Neural cell (in vitro differentiated cells): Measurements from ENCODE around the gene PBX3. TPM values are rescaled to one million over a fixed set of nuclear protein-coding genes. Genes with fewer than 3 reads are reported as not detected.

Experiments
- H2AFZ ChIP-seq: fragments of 200-600, 300-800 bp; sonication (generic), shearing (Covaris generic); 2 replicates; pipeline ENCODE4 v1.6.0; 2014; ENCODE audit warnings: low read depth, mild to moderate bottlenecking, antibody characterized with exemption, low read length, moderate library complexity
- H3F3A ChIP-seq: fragments of 200-600 bp; shearing (Covaris generic); 2 replicates; pipeline ENCODE4 v1.6.1; 2016; ENCODE audit warnings: mild to moderate bottlenecking, moderate library complexity, mixed read lengths, antibody characterized with exemption, low read length; ENCODE audit not compliant: insufficient read depth, poor library complexity, severe bottlenecking
- H3K27ac ChIP-seq: fragments of 200-600, 300-800 bp; sonication (generic), shearing (Covaris generic); 2 replicates; pipeline ENCODE4 v1.5.1; 2014; ENCODE audit warnings: mild to moderate bottlenecking, low read length, moderate library complexity
- H3K27me3 ChIP-seq: fragments of 300-800, 200-600 bp; sonication (generic), shearing (Covaris generic); 2 replicates; pipeline ENCODE4 v1.6.0; 2014; ENCODE audit warnings: mild to moderate bottlenecking, low read depth, low read length, moderate library complexity; ENCODE audit not compliant: insufficient read depth
- H3K36me3 ChIP-seq: fragments of 300-800, 200-600 bp; sonication (generic), shearing (Covaris generic); 2 replicates; pipeline ENCODE4 v1.5.1; 2014; ENCODE audit warnings: mild to moderate bottlenecking, antibody characterized with exemption, low read length, moderate library complexity; ENCODE audit not compliant: insufficient read depth
- H3K4me2 ChIP-seq: fragments of 300-800, 200-600 bp; sonication (generic), shearing (Covaris generic); 2 replicates; pipeline ENCODE4 v1.6.0; 2014; ENCODE audit warnings: mild to moderate bottlenecking, low read length
- H3K4me3 ChIP-seq: fragments of 300-800, 200-600 bp; sonication (generic), shearing (Covaris generic); 2 replicates; pipeline ENCODE4 v1.5.1; 2014; ENCODE audit warnings: mild to moderate bottlenecking, low read length, moderate library complexity
- H3K79me2 ChIP-seq: fragments of 200-600 bp; shearing (Covaris generic); replicated peaks from 2 replicates; pipeline ENCODE4 v1.6.0; 2014; ENCODE audit warnings: mild to moderate bottlenecking, low read length, moderate library complexity; ENCODE audit not compliant: insufficient read depth
- H3K9ac ChIP-seq: fragments of 300-800, 200-600 bp; sonication (generic), shearing (Covaris generic); 2 replicates; pipeline ENCODE4 v1.6.1; 2016; ENCODE audit warnings: mild to moderate bottlenecking, low read length, mixed read lengths
- H3K9me2 ChIP-seq: fragments of 200-600 bp; shearing (Covaris generic); 2 replicates; pipeline ENCODE4 v1.6.1; 2016; ENCODE audit warnings: mild to moderate bottlenecking, low read length, mixed read lengths; ENCODE audit not compliant: insufficient read depth
- H3K9me3 ChIP-seq: fragments of 200-600, 300-800 bp; sonication (generic), shearing (Covaris generic); 2 replicates; pipeline ENCODE4 v1.6.1; 2016; ENCODE audit warnings: mild to moderate bottlenecking, mixed run types, low read length, moderate library complexity, mixed read lengths
- H4K20me1 ChIP-seq: fragments of 200-600 bp; shearing (Covaris generic); 2 replicates; pipeline ENCODE4 v1.6.1; 2016; ENCODE audit warnings: mild to moderate bottlenecking, mixed run types; ENCODE audit not compliant: insufficient read depth
- EP300 ChIP-seq: fragments of 450-650 bp; conservative IDR thresholded peaks from 2 replicates; pipeline ENCODE4 v1.6.1; 2014; ENCODE audit warnings: antibody characterized with exemption, mild to moderate bottlenecking, moderate library complexity; ENCODE audit not compliant: poor library complexity, severe bottlenecking
- EZH2 ChIP-seq: fragments of 200-600, 300-800 bp; shearing (Covaris generic), sonication (generic); IDR thresholded peaks from 2 replicates; pipeline ENCODE4 v1.6.1; 2014; ENCODE audit warnings: antibody characterized with exemption, low read length, borderline replicate concordance, mild to moderate bottlenecking; ENCODE audit not compliant: insufficient read depth, poor library complexity, severe bottlenecking
- MXI1 ChIP-seq: fragments of 450-650 bp; conservative IDR thresholded peaks from 2 replicates; pipeline ENCODE4 v1.6.1; 2014; ENCODE audit warnings: antibody characterized with exemption, mild to moderate bottlenecking; ENCODE audit not compliant: poor library complexity, severe bottlenecking
- POLR2AphosphoS5 ChIP-seq: IDR thresholded peaks from 2 replicates; pipeline ENCODE4 v1.6.1; 2012
- RAD21 ChIP-seq: fragments of 450-650 bp; conservative IDR thresholded peaks from 2 replicates; pipeline ENCODE4 v1.6.1; 2014; ENCODE audit warnings: antibody characterized with exemption, mild to moderate bottlenecking, moderate library complexity
- SMC3 ChIP-seq: fragments of 450-650 bp; conservative IDR thresholded peaks from 2 replicates; pipeline ENCODE4 v1.6.1; 2014; ENCODE audit warnings: antibody characterized with exemption, mild to moderate bottlenecking, moderate library complexity; ENCODE audit not compliant: poor library complexity
- TAF1 ChIP-seq: IDR thresholded peaks from 2 replicates; pipeline ENCODE4 v1.6.1; 2012; ENCODE audit warnings: low read depth
- polyA plus RNA-seq: library from polyadenylated mRNA; depleted of rRNA; stranded (reverse); fragments of >200 nt; gene quantifications from 2 replicates; pipeline ENCODE4 v1.2.3, GENCODE V29; 2014
- TF ChIP-seq, protein P1 (sequence below): IDR thresholded peaks from 2 replicates; pipeline ENCODE4 v1.6.1; 2012; ENCODE audit warnings: borderline replicate concordance
- TF ChIP-seq, protein P2 (sequence below): fragments of 450-650 bp; IDR thresholded peaks from 2 replicates; pipeline ENCODE4 v1.5.1; 2014; ENCODE audit warnings: antibody characterized with exemption, mild to moderate bottlenecking, moderate library complexity; ENCODE audit not compliant: poor library complexity, severe bottlenecking

The PBX3 gene
- polyA plus RNA-seq, 1 donor from 2014 or later, result 398 TPM

DNA sequence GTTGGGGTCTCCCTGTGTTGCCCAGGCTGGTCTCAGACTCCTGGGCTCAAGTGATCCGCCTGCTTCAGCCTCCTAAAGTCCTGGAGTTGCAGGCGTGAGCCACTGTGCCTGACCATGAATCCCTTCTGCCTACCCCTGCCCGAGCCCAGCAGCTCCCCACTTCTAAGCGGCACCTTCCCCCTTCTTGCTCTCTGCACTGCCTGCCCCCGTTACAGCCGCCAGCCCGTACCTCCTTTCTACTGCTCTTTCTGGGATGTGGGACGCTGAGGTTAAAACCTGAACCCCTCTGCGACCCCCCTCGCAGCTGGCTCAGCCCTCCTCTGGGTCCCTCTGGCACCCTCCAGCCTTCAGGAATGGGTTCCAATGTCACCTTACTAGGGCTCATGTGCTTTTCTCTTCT, 249.6 kb downstream of the PBX3 start:
- TF ChIP-seq RAD21, result no peak
- TF ChIP-seq, protein P1, sequence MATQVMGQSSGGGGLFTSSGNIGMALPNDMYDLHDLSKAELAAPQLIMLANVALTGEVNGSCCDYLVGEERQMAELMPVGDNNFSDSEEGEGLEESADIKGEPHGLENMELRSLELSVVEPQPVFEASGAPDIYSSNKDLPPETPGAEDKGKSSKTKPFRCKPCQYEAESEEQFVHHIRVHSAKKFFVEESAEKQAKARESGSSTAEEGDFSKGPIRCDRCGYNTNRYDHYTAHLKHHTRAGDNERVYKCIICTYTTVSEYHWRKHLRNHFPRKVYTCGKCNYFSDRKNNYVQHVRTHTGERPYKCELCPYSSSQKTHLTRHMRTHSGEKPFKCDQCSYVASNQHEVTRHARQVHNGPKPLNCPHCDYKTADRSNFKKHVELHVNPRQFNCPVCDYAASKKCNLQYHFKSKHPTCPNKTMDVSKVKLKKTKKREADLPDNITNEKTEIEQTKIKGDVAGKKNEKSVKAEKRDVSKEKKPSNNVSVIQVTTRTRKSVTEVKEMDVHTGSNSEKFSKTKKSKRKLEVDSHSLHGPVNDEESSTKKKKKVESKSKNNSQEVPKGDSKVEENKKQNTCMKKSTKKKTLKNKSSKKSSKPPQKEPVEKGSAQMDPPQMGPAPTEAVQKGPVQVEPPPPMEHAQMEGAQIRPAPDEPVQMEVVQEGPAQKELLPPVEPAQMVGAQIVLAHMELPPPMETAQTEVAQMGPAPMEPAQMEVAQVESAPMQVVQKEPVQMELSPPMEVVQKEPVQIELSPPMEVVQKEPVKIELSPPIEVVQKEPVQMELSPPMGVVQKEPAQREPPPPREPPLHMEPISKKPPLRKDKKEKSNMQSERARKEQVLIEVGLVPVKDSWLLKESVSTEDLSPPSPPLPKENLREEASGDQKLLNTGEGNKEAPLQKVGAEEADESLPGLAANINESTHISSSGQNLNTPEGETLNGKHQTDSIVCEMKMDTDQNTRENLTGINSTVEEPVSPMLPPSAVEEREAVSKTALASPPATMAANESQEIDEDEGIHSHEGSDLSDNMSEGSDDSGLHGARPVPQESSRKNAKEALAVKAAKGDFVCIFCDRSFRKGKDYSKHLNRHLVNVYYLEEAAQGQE, result no peak
- no peak for TF ChIP-seq TAF1
- TF ChIP-seq MXI1, result no peak
- no peak for TF ChIP-seq SMC3
- TF ChIP-seq, protein P2, sequence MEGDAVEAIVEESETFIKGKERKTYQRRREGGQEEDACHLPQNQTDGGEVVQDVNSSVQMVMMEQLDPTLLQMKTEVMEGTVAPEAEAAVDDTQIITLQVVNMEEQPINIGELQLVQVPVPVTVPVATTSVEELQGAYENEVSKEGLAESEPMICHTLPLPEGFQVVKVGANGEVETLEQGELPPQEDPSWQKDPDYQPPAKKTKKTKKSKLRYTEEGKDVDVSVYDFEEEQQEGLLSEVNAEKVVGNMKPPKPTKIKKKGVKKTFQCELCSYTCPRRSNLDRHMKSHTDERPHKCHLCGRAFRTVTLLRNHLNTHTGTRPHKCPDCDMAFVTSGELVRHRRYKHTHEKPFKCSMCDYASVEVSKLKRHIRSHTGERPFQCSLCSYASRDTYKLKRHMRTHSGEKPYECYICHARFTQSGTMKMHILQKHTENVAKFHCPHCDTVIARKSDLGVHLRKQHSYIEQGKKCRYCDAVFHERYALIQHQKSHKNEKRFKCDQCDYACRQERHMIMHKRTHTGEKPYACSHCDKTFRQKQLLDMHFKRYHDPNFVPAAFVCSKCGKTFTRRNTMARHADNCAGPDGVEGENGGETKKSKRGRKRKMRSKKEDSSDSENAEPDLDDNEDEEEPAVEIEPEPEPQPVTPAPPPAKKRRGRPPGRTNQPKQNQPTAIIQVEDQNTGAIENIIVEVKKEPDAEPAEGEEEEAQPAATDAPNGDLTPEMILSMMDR, result no peak
- TF ChIP-seq EP300, result no peak
- no peak for TF ChIP-seq EZH2
- no peak for TF ChIP-seq POLR2AphosphoS5
- H3K27ac ChIP-seq, result no peak overlapping the region

DNA sequence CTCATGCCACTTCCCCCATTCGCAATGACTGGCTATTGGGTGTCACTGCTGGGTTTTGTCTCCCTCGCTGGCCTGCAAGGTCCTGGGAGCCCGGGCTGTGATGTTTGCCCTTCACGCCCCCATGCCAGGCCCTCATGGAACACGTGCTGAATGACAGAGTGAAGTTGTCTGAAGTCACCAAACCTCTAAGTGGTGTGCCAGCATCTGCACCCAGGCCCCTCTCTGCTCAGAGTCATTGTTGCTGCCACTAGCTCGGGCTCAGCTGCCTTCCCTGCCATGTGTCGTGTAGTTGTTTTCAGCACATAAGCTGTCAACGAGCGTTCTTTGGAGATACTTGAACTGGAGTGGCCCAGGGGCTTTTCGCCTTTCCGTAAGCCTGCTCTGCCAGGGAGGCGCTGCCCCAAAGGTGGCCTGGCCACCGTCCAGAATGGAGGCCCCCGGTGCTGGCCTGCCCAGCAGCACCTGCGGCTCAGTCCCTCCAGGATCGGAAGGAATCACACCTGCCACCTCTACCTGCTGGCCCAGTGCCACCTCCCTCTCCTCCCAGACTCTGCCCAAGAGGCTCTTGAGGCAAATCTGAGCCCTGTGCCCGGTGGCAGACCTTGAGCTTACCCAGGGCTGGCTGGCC, 250.1 kb downstream of the PBX3 start:
- TF ChIP-seq EP300, result no peak
- TF ChIP-seq RAD21, result no peak
- TF ChIP-seq, protein P2, result no peak
- TF ChIP-seq, protein P1, result no peak
- TF ChIP-seq MXI1, result no peak
- no peak for TF ChIP-seq TAF1
- TF ChIP-seq EZH2, result no peak
- Histone ChIP-seq H3K79me2 (no peaks in the 10 kb centered on the region), H3K4me3 (no peak overlapping the region), H4K20me1 (no peaks in the 10 kb centered on the region), H3K36me3 (no peaks in the 10 kb centered on the region), H3K9ac (no peak overlapping the region), H3K27me3 (no peaks in the 10 kb centered on the region), H3K27ac (no peak overlapping the region), H3K9me3 (no peaks in the 10 kb centered on the region), H3K9me2 (no peaks in the 10 kb centered on the region), H3K4me2 (no peak overlapping the region), H2AFZ (no peak overlapping the region), H3F3A (no peaks in the 10 kb centered on the region)

More for the DNA sequence above, 249.6 kb downstream of the PBX3 start:
- no peaks in the 10 kb centered on the region for H3K79me2 ChIP-seq
- H4K20me1 ChIP-seq, result no peaks in the 10 kb centered on the region
- H3K9me2 ChIP-seq, result no peaks in the 10 kb centered on the region
- no peak overlapping the region for H3K4me2 ChIP-seq
- H3F3A ChIP-seq, result no peaks in the 10 kb centered on the region
- H2AFZ ChIP-seq, result no peak overlapping the region
- no peaks in the 10 kb centered on the region for H3K9me3 ChIP-seq
- H3K9ac ChIP-seq, result no peak overlapping the region
- no peaks in the 10 kb centered on the region for H3K27me3 ChIP-seq
- H3K36me3 ChIP-seq, result no peaks in the 10 kb centered on the region
- H3K4me3 ChIP-seq, result no peak overlapping the region
